ENCODE results near the gene CXCL13. TPM values are rescaled to one million over a fixed set of nuclear protein-coding genes. Genes with fewer than 3 reads are reported as not detected.

Gene CXCL13
- total and polyA plus RNA-seq, 9 donors = 0.24 to 3.1 (median 0.89) TPM; not detected in 5

DNA sequence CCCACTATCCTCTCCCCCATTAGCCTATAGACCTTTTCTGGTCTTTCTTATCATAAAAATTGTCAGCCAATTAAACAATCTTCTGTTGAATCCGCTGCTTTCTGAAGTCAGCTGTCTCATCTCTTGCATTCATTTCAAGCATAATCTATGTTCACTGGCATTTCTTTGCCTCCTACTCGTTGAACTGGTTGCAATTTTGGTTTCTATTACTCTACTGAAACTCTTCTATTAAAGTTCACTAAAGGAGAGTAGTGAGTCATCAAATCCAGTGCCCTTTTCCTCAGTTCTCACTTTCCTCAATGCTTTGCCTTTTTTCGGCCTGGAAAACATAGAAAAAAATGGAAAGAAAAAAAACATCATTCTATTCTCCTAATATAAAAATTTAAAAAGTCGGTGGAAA is 23.9 kb upstream of the CXCL13 start:
- no peak for DNase-seq
- no peak overlapping the region for H3K4me3 ChIP-seq
- H3K4me1 ChIP-seq (ENCODE audit: insufficient read depth) = no peaks in the 10 kb centered on the region
- no peaks in the 10 kb centered on the region for H3K27me3 ChIP-seq
- no peaks in the 10 kb centered on the region for H3K36me3 ChIP-seq
- no peaks in the 10 kb centered on the region for H3K9me3 ChIP-seq
- intact Hi-C loops (cut with DNase I) = no loop called here
- no peak overlapping the region for H3K27ac ChIP-seq
- WGBS, 3 donors = 21 to 33% (median 28%) methylated on average over 4 of the region's 4 CpGs
- TF ChIP-seq, protein P1, sequence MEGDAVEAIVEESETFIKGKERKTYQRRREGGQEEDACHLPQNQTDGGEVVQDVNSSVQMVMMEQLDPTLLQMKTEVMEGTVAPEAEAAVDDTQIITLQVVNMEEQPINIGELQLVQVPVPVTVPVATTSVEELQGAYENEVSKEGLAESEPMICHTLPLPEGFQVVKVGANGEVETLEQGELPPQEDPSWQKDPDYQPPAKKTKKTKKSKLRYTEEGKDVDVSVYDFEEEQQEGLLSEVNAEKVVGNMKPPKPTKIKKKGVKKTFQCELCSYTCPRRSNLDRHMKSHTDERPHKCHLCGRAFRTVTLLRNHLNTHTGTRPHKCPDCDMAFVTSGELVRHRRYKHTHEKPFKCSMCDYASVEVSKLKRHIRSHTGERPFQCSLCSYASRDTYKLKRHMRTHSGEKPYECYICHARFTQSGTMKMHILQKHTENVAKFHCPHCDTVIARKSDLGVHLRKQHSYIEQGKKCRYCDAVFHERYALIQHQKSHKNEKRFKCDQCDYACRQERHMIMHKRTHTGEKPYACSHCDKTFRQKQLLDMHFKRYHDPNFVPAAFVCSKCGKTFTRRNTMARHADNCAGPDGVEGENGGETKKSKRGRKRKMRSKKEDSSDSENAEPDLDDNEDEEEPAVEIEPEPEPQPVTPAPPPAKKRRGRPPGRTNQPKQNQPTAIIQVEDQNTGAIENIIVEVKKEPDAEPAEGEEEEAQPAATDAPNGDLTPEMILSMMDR (IDR thresholded peaks at IDR 0.05) = no peak
- TF ChIP-seq POLR2A (IDR thresholded peaks at IDR 0.05) (no peak), EP300 (IDR thresholded peaks at IDR 0.05) (no peak)

DNA sequence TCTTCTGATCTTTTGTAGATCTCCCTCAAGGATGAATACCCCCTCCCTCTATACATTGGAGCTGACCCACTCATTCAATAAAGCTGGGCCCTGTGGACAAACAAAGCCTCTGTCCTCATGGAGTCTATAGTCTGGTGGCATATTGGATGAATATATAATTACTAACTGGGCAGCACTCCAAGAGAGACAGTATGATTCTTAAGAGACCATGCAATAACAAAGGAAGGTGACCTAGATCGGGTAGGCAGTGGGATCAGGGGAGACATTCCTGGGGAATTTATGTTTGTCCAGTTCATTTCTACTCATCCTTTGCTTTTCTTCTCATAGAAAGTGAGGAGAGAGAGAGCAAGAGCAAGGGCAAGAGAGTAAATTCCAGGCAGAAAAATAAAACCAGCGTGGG is 23.5 kb upstream of the CXCL13 start:
- no peak for DNase-seq
- H3K27me3 ChIP-seq = no peaks in the 10 kb centered on the region
- no peaks in the 10 kb centered on the region for H3K9me3 ChIP-seq
- WGBS, 3 donors = 36 to 51% (median 49%) methylated on average over 2 of the region's 2 CpGs
- intact Hi-C loops (cut with DNase I) = no loop called here
- no peaks in the 10 kb centered on the region for H3K36me3 ChIP-seq
- TF ChIP-seq EP300 (IDR thresholded peaks at IDR 0.05) (no peak), POLR2A (IDR thresholded peaks at IDR 0.05) (no peak)
- TF ChIP-seq, protein P1 (IDR thresholded peaks at IDR 0.05) = no peak
- no peak overlapping the region for H3K27ac ChIP-seq
- no peaks in the 10 kb centered on the region for H3K4me1 ChIP-seq (ENCODE audit: insufficient read depth)
- H3K4me3 ChIP-seq = no peak overlapping the region

DNA sequence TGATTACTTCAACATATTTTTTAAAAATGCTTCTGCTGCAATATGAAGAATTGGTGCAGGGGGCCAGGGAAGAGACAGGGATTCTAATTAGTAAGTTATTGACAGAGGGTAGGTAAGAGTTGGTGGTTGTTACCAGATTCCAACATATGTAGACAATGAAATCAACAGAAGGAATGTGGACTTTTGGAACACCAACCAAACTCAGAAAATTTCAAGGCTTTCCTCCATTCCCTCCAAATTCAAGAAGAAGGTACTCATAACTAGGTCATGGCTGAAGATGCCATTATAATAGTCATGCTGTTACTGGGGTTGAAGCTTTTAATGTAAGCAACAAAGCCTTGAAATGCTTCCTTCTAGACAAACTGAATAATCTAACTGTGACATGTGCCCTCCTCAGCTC is 22.9 kb upstream of the CXCL13 start:
- no peak for DNase-seq

DNA sequence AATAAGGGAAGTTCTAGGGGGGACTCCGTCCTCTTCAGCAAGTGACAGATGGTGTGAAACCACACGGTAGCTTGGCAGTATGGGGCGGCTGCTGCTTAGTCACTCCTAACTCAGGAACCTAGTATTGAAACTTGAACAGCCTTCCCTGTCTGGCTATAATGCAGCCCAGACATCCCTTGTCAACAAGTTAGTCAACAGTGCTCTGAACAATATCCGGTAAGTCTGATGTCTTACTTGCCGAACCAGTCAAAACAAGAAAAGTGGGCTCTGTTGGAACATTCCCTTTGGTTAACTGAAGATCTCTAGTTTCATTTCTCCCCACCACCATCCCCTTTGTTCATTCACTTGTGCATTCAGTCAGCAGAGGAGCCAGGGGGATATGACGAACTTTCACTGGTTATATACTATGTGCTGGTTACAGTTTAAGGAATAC is 18.7 kb upstream of the CXCL13 start:
- no peaks in the 10 kb centered on the region for H3K4me1 ChIP-seq (ENCODE audit: insufficient read depth)
- intact Hi-C loops (cut with DNase I) = no loop called here
- H3K27me3 ChIP-seq = no peaks in the 10 kb centered on the region
- H3K27ac ChIP-seq = no peak overlapping the region
- H3K36me3 ChIP-seq = no peaks in the 10 kb centered on the region
- H3K9me3 ChIP-seq = no peaks in the 10 kb centered on the region
- DNase-seq = no peak
- WGBS, 3 donors = 83 to 90% (median 90%) methylated on average over 6 of the region's 6 CpGs
- TF ChIP-seq POLR2A (IDR thresholded peaks at IDR 0.05) = no peak
- TF ChIP-seq, protein P1 (IDR thresholded peaks at IDR 0.05) = no peak
- no peak for TF ChIP-seq EP300 (IDR thresholded peaks at IDR 0.05)
- no peak overlapping the region for H3K4me3 ChIP-seq

More for the DNA sequence above, 22.9 kb upstream of the CXCL13 start:
- intact Hi-C loops (cut with DNase I) = no loop called here
- Histone ChIP-seq H3K36me3 (no peaks in the 10 kb centered on the region), H3K4me1 (ENCODE audit: insufficient read depth) (no peaks in the 10 kb centered on the region), H3K27me3 (no peaks in the 10 kb centered on the region), H3K9me3 (no peaks in the 10 kb centered on the region), H3K27ac (no peak overlapping the region), H3K4me3 (no peak overlapping the region)
- TF ChIP-seq, protein P1 (IDR thresholded peaks at IDR 0.05) = no peak
- TF ChIP-seq POLR2A (IDR thresholded peaks at IDR 0.05) (no peak), EP300 (IDR thresholded peaks at IDR 0.05) (no peak)
